Dedifferentiated amniotic fluid mesenchymal stem cell (primary cell): ENCODE data around the gene TJP2.
"Not testable (repeated sequence)": the region's sequence is repeated elsewhere in the genome, so short reads cannot be mapped to it uniquely, and the experiment has no call there.

Source experiments
- DNase-seq: peaks from one replicate; pipeline ENCODE4 v3.0.0-alpha.2; 2016; ENCODE audit errors: extremely low spot score

The TJP2 gene

DNA sequence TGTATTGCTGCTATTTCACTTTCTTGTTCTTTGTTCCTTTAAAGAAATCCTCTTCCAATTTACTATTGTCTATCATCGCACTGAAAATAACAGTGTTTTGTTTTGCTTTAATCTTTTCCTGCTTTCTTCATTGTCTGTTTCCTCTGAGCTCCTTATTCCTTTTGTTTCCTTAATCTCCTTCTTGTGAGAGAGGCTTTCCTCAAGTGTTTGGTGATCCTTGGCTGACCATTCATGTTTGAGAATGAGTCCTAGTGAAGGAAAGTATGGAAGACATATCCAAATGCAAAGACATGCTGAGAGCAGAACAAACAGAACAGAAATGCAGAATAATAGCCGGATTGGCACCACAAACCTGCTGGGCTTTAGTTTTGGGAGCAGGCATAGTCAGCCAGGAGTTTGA, 108.9 kb downstream of the TJP2 start:
- no peak for DNase-seq

DNA sequence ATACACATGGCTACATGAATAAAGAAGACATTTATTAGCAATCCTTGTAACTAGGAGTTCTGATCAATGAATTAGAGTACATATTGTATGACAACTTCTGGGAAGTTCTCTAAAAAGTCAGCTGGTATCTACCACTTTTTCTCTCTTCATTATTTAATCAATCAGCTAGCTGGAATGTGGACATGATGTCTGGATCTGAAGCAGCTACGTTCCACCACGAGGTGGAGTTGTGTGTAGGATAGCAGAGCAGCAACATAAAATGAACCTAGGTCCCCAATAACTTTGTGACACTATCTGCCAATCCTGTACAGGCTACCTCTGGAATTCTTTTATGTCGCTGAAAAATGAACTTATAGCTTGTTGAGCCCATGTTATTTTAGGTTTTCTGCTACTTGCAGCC, 118.0 kb downstream of the TJP2 start:
- DNase-seq, result no peak

DNA sequence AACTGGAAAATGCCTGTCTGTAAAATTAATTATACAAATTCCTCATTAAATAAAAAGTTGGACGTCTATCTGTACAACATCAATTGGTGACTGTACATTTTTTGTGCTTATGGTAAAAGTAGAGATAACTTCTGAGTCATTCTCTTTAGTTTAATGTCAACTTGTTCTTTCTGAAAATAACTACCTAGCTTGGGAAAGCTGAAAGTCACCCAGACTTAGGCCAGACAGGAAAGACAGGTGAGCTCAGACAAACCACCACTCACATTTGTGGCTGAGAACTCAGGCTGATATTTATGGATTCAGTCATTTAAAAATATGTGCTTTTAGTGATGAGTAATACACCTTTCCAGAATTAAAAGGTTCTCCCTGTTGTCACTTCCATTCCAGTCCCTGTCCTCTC, 119.1 kb downstream of the TJP2 start:
- DNase-seq, result no peak

DNA sequence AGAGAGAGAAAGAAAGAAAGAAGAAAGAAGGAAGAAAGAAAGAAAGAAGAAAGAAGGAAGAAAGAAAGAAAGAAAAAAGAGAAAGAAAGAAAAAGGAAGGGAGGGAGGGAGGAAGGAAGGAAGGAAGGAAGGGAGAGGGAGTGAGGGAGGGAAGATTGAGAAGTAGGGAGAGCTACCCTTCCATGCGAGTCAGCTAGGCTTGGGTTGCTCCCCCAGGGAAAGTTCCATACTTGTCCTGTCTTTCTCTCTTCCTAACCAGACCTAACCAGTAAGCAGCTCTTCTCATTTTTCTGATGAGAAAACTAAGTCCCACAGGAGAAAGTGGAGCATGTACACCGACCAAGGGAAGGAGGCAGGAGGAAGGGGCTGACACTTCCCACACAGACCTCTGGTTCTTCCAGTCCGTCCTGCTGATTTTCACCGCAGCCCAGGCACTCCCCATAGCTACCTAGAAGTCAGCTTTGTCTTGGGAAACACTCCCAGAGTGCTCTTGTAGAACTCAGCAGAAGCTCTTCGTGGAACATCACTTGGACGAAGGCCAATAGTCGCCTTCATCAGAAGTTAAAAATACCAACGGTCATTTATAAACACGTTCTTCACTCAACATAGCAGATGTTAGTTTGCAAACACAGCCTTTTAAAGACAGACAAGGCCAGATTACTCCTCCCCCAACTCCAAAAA, 121.9 kb downstream of the TJP2 start:
- DNase-seq, result no peak

- no peak for DNase-seq
Measured at GRCh38 chr9:69297300-69297980, 123.4 kb downstream of the TJP2 start.

- DNase-seq, result no peak
Measured at GRCh38 chr9:69299315-69299714, 125.2 kb downstream of the TJP2 start.

- DNase-seq, result no peak
Measured at GRCh38 chr9:69299826-69300225, 125.7 kb downstream of the TJP2 start.

DNA sequence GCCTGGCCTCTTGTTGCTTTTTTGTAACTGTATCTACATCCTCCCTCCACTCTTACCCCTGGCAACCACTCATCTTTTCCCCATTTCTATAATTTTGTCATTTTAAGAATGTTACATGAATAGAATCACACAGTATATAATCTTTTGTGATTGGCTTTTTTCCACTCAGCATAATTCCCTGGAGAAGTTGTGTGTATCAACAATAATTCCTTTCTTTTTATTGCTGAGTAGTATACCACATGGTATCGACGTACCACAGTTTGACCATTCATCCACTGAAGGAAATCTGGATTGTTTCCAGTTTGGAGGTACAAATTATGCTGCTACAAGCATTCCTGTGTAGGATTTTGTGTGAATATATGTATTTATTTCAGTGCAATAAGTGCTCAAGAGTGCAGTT, 129.3 kb downstream of the TJP2 start:
- no peak for DNase-seq

DNA sequence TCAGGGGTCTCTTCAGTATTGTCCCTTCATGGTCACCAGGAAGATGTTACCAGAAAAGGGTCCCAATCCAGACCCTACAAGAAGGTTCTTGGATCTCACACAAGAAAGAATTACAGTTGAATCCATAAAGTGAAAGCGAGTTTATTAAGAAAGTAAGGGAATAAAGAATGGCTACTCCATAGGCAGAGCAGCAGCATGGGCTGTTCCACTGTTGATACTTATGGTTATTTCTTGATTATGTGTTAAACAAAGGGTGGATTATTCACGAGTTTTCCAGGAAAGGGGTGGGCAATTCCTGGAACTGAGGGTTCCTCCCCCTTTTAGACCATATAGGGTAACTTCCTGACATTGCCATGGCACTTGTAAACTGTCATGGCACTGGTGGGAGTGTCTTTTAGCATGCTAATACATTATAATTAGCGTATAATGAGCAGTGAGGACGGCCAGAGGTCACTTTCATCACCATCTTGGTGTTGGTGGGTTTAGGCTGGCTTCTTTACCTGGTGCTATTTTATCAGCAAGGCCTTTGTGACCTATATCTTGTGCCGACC, 132.9 kb downstream of the TJP2 start:
- DNase-seq, result not testable (repeated sequence)

DNA sequence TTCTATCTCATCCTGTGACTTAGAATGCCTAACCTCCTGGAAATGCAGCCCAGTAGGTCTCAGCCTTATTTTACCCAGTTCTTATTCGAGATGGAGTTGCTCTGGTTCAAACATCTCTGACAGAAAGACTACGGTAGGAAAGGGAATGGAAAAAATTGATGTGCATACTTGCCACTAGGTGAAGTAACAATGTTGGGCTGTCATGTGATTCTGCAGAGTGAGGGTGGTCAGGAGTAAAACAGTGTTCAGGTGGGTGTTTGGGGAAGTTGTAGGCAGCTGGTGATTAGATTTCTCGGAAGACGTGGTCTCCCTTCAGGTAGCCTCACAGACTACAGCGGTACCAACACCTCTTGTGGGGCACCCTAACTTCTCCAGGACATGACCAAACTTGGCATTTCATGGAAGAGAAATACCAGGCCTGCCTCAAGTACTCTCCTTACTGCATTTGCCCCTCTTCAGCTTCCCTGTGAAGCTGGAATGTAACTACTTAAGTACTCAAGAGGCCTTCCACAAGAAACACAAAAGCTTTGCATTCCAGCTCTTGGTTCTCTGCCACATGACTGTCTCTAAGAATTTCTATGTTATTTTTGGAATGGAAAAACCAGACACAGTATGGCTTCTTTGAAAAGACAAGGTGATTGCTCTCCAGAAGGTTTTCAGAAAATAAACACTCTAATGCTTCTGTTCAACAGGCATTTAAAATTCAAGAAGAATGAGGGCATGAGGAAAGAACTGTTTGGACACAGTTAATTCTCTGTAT, 133.5 kb downstream of the TJP2 start:
- peak; percentile 63 for DNase-seq

GRCh38 chr9:69308206-69308931, 134.3 kb downstream of the TJP2 start:
- DNase-seq, result no peak

DNA sequence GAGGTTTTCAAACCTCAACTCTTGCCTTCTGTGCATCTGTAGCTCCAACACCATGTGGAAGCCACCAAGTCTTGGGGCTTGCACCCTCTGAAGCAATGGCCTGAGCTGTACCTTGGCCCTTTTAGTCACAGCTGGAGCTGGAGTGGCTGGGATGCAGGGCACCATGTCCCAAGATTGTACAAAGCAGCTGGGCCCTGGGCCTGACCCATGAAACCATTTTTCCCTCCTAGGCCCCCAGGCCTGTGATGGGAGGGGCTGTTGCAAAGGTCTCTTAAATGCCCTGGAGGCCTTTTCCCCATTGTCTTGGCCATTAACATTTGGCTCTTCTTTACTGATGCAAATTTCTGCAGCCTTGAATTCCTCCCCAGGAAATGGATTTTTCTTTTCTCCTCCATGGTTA, 139.1 kb downstream of the TJP2 start:
- no peak for DNase-seq

DNA sequence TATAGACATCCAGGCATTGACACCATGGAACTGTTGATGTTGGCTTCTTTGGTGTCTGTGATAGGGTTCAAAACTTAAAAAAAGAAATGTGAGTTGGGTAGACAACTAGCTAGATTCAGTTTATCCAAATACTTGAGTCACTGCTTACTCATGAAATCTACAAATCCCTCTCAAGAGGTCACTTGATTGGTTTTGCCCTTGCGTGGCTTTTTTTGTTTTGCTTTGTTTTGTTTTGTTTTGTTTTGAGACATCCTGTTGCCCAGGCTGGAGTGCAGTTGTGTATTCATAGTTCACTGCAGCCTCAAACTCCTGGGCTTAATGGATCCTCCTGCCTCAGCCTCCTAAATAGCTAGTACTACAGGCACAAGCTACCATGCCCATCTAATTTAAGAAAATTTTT, 140.5 kb downstream of the TJP2 start:
- DNase-seq, result no peak

DNA sequence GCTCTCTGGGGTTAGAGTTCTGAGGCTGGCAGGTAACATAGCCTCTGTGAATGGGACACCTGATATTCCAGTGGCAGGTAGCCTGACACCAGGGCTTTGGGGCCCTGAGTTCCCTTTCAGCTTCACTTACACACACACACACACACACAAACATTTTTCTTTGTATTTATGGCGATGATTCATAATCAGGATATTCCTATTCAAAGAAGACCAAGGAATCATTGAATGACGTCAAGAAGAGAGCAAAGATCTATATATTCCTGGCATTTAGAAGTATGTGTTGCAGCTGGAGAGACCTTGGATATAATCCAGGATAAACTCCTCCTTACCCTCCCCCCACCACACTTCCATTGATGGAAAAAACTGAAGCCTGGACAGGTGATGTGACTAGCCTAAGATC, 143.0 kb downstream of the TJP2 start:
- DNase-seq, result no peak

GRCh38 chr9:69317894-69318293, 143.8 kb downstream of the TJP2 start:
- no peak for DNase-seq

- DNase-seq, result no peak
Measured at GRCh38 chr9:69319324-69320025, 145.4 kb downstream of the TJP2 start.

- no peak for DNase-seq
Measured at GRCh38 chr9:69322256-69322655, 148.2 kb downstream of the TJP2 start.

DNA sequence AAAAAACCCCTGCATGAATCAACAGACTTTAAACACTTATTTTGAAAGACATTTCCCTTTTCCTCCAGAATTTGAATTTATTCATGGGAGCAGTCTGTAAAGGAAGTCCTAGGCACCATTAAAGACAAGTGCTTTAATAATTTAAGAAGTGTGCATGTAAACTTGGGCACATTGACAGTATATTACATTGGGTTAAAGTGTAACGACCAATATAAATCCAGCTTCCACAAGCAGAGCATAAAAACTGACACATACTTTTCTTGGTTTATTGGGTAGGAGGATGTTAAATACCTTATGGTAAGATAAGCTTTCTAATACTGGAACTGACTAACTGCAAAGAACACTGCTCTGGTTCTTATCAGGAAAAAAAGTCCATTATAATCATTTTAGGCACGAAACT, 149.8 kb downstream of the TJP2 start:
- no peak for DNase-seq
